Lung (tissue), 12 donors: Measurements from ENCODE around the gene ALDH16A1. TPM values are rescaled to one million over a fixed set of nuclear protein-coding genes. Genes with fewer than 3 reads are reported as not detected.

ENCODE experiments used
- ATAC-seq: fragments of 200-7000 bp; cut with Tn5 transposase; one replicate; pipeline ENCODE4 v1.9.1; 2020; ENCODE audit warnings: moderate number of reproducible peaks; ENCODE audit not compliant: insufficient read depth, low FRiP score
- DNase-seq, 3 donors: peaks; one replicate each; pipeline ENCODE4 v3.0.0-alpha.2; 2013 to 2017
- H3K27ac ChIP-seq, 2 donors: one replicate each; pipeline ENCODE4 v1.5.1; 2013; ENCODE audit warnings: mild to moderate bottlenecking in 2 of 2, moderate library complexity in 2 of 2, control low read depth in 1 of 2, inconsistent platforms in 1 of 2, low read depth in 1 of 2, low read length in 1 of 2
- H3K27me3 ChIP-seq, 3 donors: one replicate each; pipeline ENCODE4 v1.5.1; 2013; ENCODE audit warnings: low read length in 2 of 3; ENCODE audit not compliant: control insufficient read depth in 3 of 3, insufficient read depth in 3 of 3
- H3K36me3 ChIP-seq, 4 donors: one replicate each; pipeline ENCODE4 v1.5.1; 2013; ENCODE audit warnings: low read length in 4 of 4, mild to moderate bottlenecking in 1 of 4, moderate library complexity in 1 of 4; ENCODE audit not compliant: control insufficient read depth in 4 of 4, insufficient read depth in 4 of 4
- H3K4me1 ChIP-seq, 5 donors: one replicate each; pipeline ENCODE4 v1.5.1; 2013; ENCODE audit warnings: low read length in 5 of 5, mild to moderate bottlenecking in 2 of 5, moderate library complexity in 1 of 5; ENCODE audit not compliant: control insufficient read depth in 5 of 5, insufficient read depth in 5 of 5
- H3K4me3 ChIP-seq: one replicate; pipeline ENCODE4 v1.5.1; 2013; ENCODE audit warnings: mild to moderate bottlenecking, control low read depth, moderate library complexity
- H3K9ac ChIP-seq, 2 donors: one replicate each; pipeline ENCODE4 v1.5.1; 2013; ENCODE audit warnings: low read length in 2 of 2, control low read depth in 1 of 2; ENCODE audit not compliant: insufficient read depth in 1 of 2
- H3K9me3 ChIP-seq, 4 donors: one replicate each; pipeline ENCODE4 v1.5.1; 2013; ENCODE audit warnings: low read length in 3 of 4, mild to moderate bottlenecking in 1 of 4, moderate library complexity in 1 of 4; ENCODE audit not compliant: control insufficient read depth in 4 of 4, insufficient read depth in 3 of 4
- CTCF ChIP-seq: IDR thresholded peaks from 2 replicates; pipeline ENCODE4 v1.5.1; 2012; ENCODE audit warnings: mild to moderate bottlenecking; ENCODE audit errors: control extremely low read depth, extremely low read depth
- WGBS, 2 donors: extraction: QIAGEN DNeasy Blood & Tissue Kit; methylation state at CpG; one replicate each; pipeline ENCODE4 v1.1.7; 2013; 5-methylcytosine and 5-hydroxymethylcytosine counted together
- polyA plus RNA-seq, 2 donors: library from polyadenylated mRNA; stranded (reverse); fragments of 200-250 nt; gene quantifications; one replicate each; pipeline ENCODE4 v1.2.1, GENCODE V29; 2013
- total RNA-seq, 2 donors: library from RNA; depleted of rRNA in 1 of 2; stranded (reverse); fragments of >200 nt in 1 of 2; gene quantifications; one replicate each; pipeline ENCODE4 v1.2.1, GENCODE V29; 2014 to 2021
- donor health status: control.
- donor health status: control.
- donor health status: Bipolar disorder and iron deficiency.
- donor health status: healthy.
- donor health status: DM: yes; HTN: yes; CAD: no.

Gene ALDH16A1
- total and polyA plus RNA-seq, 4 donors = 21.1 to 53.3 (median 37.4) TPM

GRCh38 chr19:49492573-49493405, 39.8 kb downstream of the ALDH16A1 start:
- H3K36me3 ChIP-seq = peaks cover 23 to 55% (median 40%) of the 10 kb centered on the region in 4 donors
- no peaks in the 10 kb centered on the region for H3K27me3 ChIP-seq
- no peak overlapping the region for H3K9ac ChIP-seq
- no peak for TF ChIP-seq CTCF
- ATAC-seq (no peak), DNase-seq (no peak)
- peaks cover 6 to 22% (median 12%) of the 10 kb centered on the region in 5 donors for H3K4me1 ChIP-seq
- H3K4me3 ChIP-seq = no peak overlapping the region
- no peak overlapping the region for H3K27ac ChIP-seq
- no peaks in the 10 kb centered on the region for H3K9me3 ChIP-seq
- WGBS, 2 donors = 77 to 78% methylated on average over 12 of the region's 12 CpGs

GRCh38 chr19:49496574-49497008, 43.6 kb downstream of the ALDH16A1 start:
- no peak for DNase-seq
- ATAC-seq = no peak
- H3K9me3 ChIP-seq = no peaks in the 10 kb centered on the region
- peak overlapping the region; percentile 98 to 99 for H3K9ac ChIP-seq
- peaks cover 12 to 38% (median 34%) of the 10 kb centered on the region in 4 donors for H3K36me3 ChIP-seq
- peaks cover 0 to 17% (median 12%) of the 10 kb centered on the region in 5 donors for H3K4me1 ChIP-seq
- 0 to 1% methylated on average over 11 of the region's 11 CpGs for WGBS, 2 donors
- H3K27me3 ChIP-seq = no peaks in the 10 kb centered on the region
- TF ChIP-seq CTCF = no peak
- peak overlapping the region; percentile 86 to 94 for H3K27ac ChIP-seq
- peak overlapping the region; percentile 72 for H3K4me3 ChIP-seq

- Histone ChIP-seq H3K4me1 (peaks cover 0 to 17% (median 12%) of the 10 kb centered on the region in 5 donors), H3K36me3 (peaks cover 12 to 32% (median 28%) of the 10 kb centered on the region in 4 donors), H3K27me3 (no peaks in the 10 kb centered on the region), H3K4me3 (peak overlapping the region; percentile 72), H3K9me3 (no peaks in the 10 kb centered on the region), H3K9ac (peak overlapping the region; percentile 98 to 99), H3K27ac (peak overlapping the region; percentile 86 to 94)
- WGBS, 2 donors = 14 to 23% methylated on average over 22 of the region's 22 CpGs
- DNase-seq (peak; percentile 45 to 53 (median 46)), ATAC-seq (no peak)
- no peak for TF ChIP-seq CTCF
Measured at GRCh38 chr19:49497047-49497788, 44.2 kb downstream of the ALDH16A1 start.
